Uterus (tissue), 4 donors: ENCODE measurements around the gene PDK3. TPM values are rescaled to one million over a fixed set of nuclear protein-coding genes. Genes with fewer than 3 reads are reported as not detected.
A peak's percentile ranks its signal among the peaks of the same experiment; 100 is the strongest.

Source experiments
- DNase-seq, 2 donors: peaks; one replicate each; pipeline ENCODE4 v3.0.0-alpha.2; 2019 to 2020
- H3K27ac ChIP-seq, 2 donors: fragments of 200-600 bp; sonication (generic); 1 replicate in 1 of 2; 2 replicates in 1 of 2; pipeline ENCODE4 v1.5.1; 2016 to 2018
- H3K27me3 ChIP-seq, 2 donors: fragments of 200-600 bp; sonication (generic); one replicate each; pipeline ENCODE4 v1.5.1; 2018 to 2019; ENCODE audit warnings: control low read depth in 1 of 2
- H3K36me3 ChIP-seq, 2 donors: fragments of 200-600 bp; sonication (generic); one replicate each; pipeline ENCODE4 v1.5.1; 2019; ENCODE audit warnings: control low read depth in 1 of 2
- H3K4me1 ChIP-seq, 2 donors: fragments of 200-600 bp; sonication (generic); one replicate each; pipeline ENCODE4 v1.5.1; 2018 to 2019; ENCODE audit warnings: control low read depth in 1 of 2
- H3K4me3 ChIP-seq, 2 donors: fragments of 200-600 bp; sonication (generic); 1 replicate in 1 of 2; 2 replicates in 1 of 2; pipeline ENCODE4 v1.5.1; 2018 to 2019; ENCODE audit warnings: mild to moderate bottlenecking in 1 of 2
- H3K9me3 ChIP-seq, 2 donors: fragments of 200-600 bp; sonication (generic); one replicate each; pipeline ENCODE4 v1.5.1; 2019; ENCODE audit warnings: control low read depth in 1 of 2
- CTCF ChIP-seq, 4 experiments: fragments of 200-600 bp in 2 of 4; fragments of 450-650 bp in 2 of 4; sonication (generic) in 2 of 4; IDR thresholded peaks; one replicate each; pipeline ENCODE4 v1.5.1; 2016 to 2019; ENCODE audit warnings: antibody characterized with exemption in 4 of 4, mild to moderate bottlenecking in 2 of 4, moderate library complexity in 1 of 4
- POLR2A ChIP-seq, 2 donors: fragments of 450-650 bp; IDR thresholded peaks; one replicate each; pipeline ENCODE4 v1.6.1; 2016; ENCODE audit warnings: antibody characterized with exemption in 2 of 2, mild to moderate bottlenecking in 1 of 2, moderate library complexity in 1 of 2
- intact Hi-C: fragments of 100-400 bp; cut with DNase I; formaldehyde crosslinking; loops from one replicate; pipeline ENCODE4 v1.15.1; 2023; ENCODE audit warnings: low total_unique reads
- total RNA-seq, 4 donors: library from RNA; depleted of rRNA in 3 of 4; stranded (reverse); fragments of >200 nt in 3 of 4; gene quantifications; one replicate each; pipeline versions ENCODE4 v1.1.0 to v1.2.4, GENCODE V29; 2014 to 2023
- donor health status: DM: yes; HTN: yes; CAD: no.

PDK3 gene
- total RNA-seq, 4 donors from 2014 or later: 9.5 to 23.4 (median 17.7) TPM

DNA sequence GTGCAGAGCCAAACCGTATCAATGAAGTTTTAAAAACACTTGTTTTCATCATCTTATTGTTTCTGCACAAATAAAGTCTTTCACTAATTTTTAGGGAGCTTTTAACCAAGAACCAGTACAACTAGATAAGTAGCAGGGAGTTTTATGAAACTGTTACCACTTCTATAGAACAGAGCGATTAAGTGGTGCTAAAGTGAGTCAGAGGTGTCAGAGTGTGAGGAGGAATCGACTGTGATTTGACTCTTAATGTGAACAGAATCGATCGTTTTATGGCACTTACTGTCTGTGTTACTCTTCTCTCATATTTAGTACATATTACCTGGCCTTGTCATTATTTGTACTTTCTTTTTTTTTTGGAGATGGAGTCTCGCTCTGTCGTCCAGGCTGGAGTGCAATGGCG is 43.3 kb downstream of the PDK3 start:
- no peaks in the 10 kb centered on the region for H3K27me3 ChIP-seq
- intact Hi-C loops: no loop called here
- H3K9me3 ChIP-seq: no peaks in the 10 kb centered on the region
- H3K4me1 ChIP-seq: no peaks in the 10 kb centered on the region
- DNase-seq: no peak
- no peaks in the 10 kb centered on the region for H3K36me3 ChIP-seq
- no peak overlapping the region for H3K27ac ChIP-seq
- TF ChIP-seq CTCF (IDR thresholded peaks at IDR 0.05) (no peak), POLR2A (IDR thresholded peaks at IDR 0.05) (no peak)
- no peak overlapping the region for H3K4me3 ChIP-seq

DNA sequence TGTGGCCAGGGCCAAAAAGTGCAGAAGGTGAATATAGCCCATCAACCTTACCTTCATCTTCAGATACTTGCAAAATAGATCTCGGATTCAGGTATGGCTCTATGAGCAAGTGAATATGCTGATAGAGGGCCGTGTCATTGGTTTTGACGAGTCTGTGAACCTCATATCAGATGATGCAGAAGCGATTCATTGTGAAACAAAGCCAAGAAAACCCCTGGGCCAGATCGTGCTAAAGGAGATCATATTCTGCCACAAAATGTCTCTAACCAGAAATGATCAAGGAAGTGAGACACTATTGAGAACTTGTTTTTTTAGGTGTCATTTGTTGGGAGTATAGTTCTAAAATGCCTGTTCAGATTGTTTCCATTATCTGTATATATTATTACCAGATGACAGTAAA is 48.3 kb downstream of the PDK3 start:
- no peak for DNase-seq
- TF ChIP-seq POLR2A (IDR thresholded peaks at IDR 0.05): no peak
- no peak for TF ChIP-seq CTCF (IDR thresholded peaks at IDR 0.05)
- H3K4me1 ChIP-seq: no peaks in the 10 kb centered on the region
- peaks cover 0 to 3% of the 10 kb centered on the region in 2 donors for H3K27me3 ChIP-seq
- H3K4me3 ChIP-seq: no peak overlapping the region
- no peaks in the 10 kb centered on the region for H3K36me3 ChIP-seq
- no peak overlapping the region for H3K27ac ChIP-seq
- no peaks in the 10 kb centered on the region for H3K9me3 ChIP-seq
- intact Hi-C loops: no loop called here

GRCh38 chrX:24515447-24515846 is 50.4 kb downstream of the PDK3 start:
- Histone ChIP-seq H3K4me3 (no peak overlapping the region), H3K36me3 (no peaks in the 10 kb centered on the region), H3K27ac (no peak overlapping the region), H3K9me3 (no peaks in the 10 kb centered on the region), H3K4me1 (no peaks in the 10 kb centered on the region), H3K27me3 (peaks cover 0 to 3% of the 10 kb centered on the region in 2 donors)
- intact Hi-C loops: no loop called here
- no peak for DNase-seq
- TF ChIP-seq CTCF (IDR thresholded peaks at IDR 0.05) (peak in 1 of 4 experiments; percentile 18), POLR2A (IDR thresholded peaks at IDR 0.05) (no peak)

DNA sequence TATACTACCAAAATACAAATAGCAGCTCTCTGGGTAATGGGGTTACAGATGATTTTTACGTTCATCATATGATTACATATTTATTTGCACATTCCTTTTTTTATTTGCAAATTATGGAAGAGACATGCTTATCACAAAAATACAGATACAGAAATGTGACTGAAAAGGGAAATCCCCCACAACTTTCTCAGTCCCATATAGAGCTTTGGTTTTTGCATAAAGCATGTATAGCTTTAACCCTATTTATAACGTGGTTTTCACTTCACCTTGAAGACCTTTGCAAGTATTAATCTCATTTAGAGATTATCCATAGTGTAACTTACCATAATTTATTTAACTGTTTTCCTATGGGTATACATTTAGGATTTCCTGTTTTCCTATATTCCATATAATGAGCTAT is 55.4 kb downstream of the PDK3 start:
- DNase-seq: no peak
- H3K36me3 ChIP-seq: no peaks in the 10 kb centered on the region
- H3K4me1 ChIP-seq: no peaks in the 10 kb centered on the region
- TF ChIP-seq POLR2A (IDR thresholded peaks at IDR 0.05): no peak
- no peak for TF ChIP-seq CTCF (IDR thresholded peaks at IDR 0.05)
- no peak overlapping the region for H3K27ac ChIP-seq
- no peaks in the 10 kb centered on the region for H3K9me3 ChIP-seq
- H3K4me3 ChIP-seq: no peak overlapping the region
- H3K27me3 ChIP-seq: peaks cover 0 to 3% of the 10 kb centered on the region in 2 donors
- intact Hi-C loops: no loop called here

DNA sequence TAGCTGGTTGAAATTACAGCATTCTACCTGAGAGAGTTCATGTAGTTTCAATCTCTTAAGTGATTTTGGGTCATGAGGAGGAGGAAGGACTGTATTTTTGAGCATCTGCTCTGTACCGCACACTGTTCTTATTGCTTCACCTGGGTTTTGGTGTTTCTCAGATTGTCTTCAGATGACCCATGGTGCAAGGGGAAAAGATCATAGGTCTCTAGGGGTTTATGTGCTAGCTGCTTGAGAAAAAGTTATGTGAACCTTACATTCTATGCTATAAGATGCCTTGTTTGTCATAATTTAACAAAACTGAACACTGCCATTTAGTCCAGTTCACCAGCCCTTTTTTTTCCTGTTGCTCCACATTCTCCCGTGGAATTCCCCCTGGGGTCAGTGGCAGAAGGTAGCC is 60.4 kb downstream of the PDK3 start:
- Histone ChIP-seq H3K9me3 (no peaks in the 10 kb centered on the region), H3K4me3 (no peak overlapping the region), H3K27me3 (no peaks in the 10 kb centered on the region), H3K36me3 (no peaks in the 10 kb centered on the region), H3K27ac (no peak overlapping the region), H3K4me1 (no peaks in the 10 kb centered on the region)
- no peak for DNase-seq
- no peak for TF ChIP-seq POLR2A (IDR thresholded peaks at IDR 0.05)
- TF ChIP-seq CTCF (IDR thresholded peaks at IDR 0.05): no peak
- intact Hi-C loops: no loop called here
